A673 (cell line): ENCODE data around the gene MMD2.

Source experiments
- CTCF ChIP-seq: fragments of 300-800, 200-600 bp; sonication (generic); conservative IDR thresholded peaks from 2 replicates; pipeline ENCODE4 v1.5.1; 2017; ENCODE audit warnings: low read depth, mild to moderate bottlenecking, antibody characterized with exemption, low read length, moderate library complexity, mixed read lengths
- EZH2 ChIP-seq: fragments of 200-600 bp; sonication (generic); IDR thresholded peaks from 2 replicates; pipeline ENCODE4 v1.6.1; 2017; ENCODE audit warnings: borderline replicate concordance, low read depth, mild to moderate bottlenecking, mixed read lengths, antibody characterized with exemption, low read length; ENCODE audit not compliant: poor library complexity, severe bottlenecking

GRCh38 chr7:4995429-4995969, 36.5 kb upstream of the MMD2 start:
- TF ChIP-seq EZH2 (no peak), CTCF (no peak)
